Right renal cortex interstitium (tissue), 3 donors: ENCODE data around the gene ARL6IP6. TPM values are rescaled to one million over a fixed set of nuclear protein-coding genes. Genes with fewer than 3 reads are reported as not detected.

Experiments used
- DNase-seq, 3 donors: peaks; one replicate each; pipeline ENCODE4 v3.0.0-alpha.2; 2013; ENCODE audit warnings: low read depth in 3 of 3, low spot score in 2 of 3
- polyA plus RNA-seq, 3 donors: library from polyadenylated mRNA; unstranded; fragments of 120-200 nt; gene quantifications; one replicate each; pipeline ENCODE4 v1.2.1, GENCODE V29; 2013; ENCODE audit not compliant: insufficient read length in 3 of 3

ARL6IP6 gene
- polyA plus RNA-seq, 3 donors, result 61.9 to 72.6 (median 66.6) TPM

DNA sequence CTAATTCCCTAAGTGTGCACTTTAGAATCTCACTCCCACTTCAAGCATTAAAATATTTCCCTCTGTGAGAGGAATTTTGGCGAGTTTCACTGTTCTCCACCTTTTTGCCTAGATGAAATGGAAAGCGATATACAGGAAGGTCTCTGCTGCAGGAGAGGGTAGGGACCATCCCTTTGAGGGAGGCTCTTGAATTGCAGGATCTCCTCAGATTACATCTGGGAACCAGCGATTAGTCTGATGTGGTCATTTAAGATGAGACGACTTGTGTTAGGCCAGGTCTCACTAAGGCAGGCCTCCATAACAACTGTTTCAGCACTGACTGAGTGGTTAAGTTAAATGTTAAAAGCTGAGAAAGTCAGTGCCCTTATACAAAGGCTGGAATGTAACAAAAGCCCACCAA is 74.6 kb downstream of the ARL6IP6 start:
- DNase-seq, result no peak

DNA sequence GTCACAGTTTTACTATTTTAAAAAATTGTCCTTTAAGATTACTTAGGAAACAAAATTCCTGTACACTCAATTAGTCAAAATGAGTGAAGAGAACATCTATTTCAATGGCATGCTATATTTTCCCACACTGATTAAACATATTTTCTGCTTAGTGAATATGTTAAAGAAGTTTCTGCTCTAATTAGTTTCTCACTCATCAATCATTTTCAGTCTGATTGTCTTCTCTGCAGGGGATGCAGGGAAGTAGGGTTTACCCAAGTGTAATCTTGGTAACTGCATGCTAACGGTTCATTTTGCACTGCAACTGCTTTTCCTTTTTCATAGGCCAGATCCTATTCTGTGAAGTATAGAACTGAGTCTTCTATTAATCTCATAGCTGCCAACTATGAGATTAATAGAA is 78.5 kb downstream of the ARL6IP6 start:
- DNase-seq, result no peak

DNA sequence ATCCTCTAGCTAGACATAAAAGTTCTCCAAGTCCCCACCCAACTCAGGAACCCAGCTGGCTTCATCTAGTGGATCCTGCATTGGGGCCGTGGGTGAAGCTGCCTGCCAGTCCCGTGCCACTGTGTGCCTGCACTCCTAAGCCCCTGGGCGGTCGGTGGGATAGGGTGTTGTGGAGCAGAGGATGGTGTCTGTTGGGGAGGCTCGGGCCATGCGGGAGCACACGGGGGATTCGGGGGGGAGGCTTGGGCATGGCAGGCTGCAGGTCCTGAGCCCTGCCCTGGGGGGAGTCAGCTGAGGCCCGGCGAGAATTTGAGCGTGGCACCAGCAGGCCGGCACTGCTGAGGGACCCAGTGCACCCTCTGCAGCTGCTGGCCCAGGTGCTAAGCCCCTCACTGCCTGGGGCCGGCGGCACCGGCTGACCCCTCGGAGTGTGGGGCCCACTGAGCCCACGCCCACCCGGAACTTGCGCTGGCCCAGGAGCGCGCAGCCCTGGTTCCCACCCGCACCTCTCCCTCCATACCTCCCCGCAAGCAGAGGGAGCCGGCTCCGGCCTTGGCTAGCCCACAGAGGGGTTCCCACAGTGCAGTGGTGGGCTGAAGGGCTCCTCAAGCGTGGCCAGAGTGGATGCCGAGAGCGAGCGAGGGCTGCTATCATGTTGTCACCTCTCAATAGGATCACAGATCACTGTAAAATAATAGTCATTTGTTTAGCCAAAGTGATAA is 86.4 kb downstream of the ARL6IP6 start:
- no peak for DNase-seq

DNA sequence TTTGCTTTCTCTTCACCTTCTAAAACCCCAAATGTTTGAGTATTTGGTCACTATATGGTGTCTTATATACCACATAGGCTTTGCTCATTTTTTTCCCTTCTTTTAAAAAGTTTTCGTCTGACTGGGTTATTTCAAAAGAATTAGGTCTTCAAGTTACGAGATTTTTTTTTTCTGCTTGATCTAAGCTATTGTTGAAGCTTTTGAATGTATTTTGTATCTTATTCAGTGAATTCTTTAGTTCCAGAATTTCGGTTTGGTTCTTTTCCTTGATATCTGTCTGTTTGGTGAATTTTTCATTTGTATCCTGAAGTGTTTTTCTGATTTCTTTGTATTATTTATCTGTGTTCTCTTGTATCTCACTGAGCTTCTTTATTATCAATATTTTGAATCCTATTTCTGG is 93.5 kb downstream of the ARL6IP6 start:
- no peak for DNase-seq

Other genes starting within 250 kb of the ARL6IP6 start
- 100 to 1,000 TPM; 144 to 164 (median 148) TPM for gene PRPF40A, start 1.2 kb upstream of the ARL6IP6 start, polyA plus RNA-seq